ENCODE results near the gene RAB11FIP4. TPM values are rescaled to one million over a fixed set of nuclear protein-coding genes. Genes with fewer than 3 reads are reported as not detected.
A peak's percentile ranks its signal among the peaks of the same experiment; 100 is the strongest.

Gene RAB11FIP4
- total and polyA plus RNA-seq, 2 of the 13 experiments (the other 11 are each of a cell fraction or from before 2014, with no cell fraction given) = 28.0 to 89.3 TPM

DNA sequence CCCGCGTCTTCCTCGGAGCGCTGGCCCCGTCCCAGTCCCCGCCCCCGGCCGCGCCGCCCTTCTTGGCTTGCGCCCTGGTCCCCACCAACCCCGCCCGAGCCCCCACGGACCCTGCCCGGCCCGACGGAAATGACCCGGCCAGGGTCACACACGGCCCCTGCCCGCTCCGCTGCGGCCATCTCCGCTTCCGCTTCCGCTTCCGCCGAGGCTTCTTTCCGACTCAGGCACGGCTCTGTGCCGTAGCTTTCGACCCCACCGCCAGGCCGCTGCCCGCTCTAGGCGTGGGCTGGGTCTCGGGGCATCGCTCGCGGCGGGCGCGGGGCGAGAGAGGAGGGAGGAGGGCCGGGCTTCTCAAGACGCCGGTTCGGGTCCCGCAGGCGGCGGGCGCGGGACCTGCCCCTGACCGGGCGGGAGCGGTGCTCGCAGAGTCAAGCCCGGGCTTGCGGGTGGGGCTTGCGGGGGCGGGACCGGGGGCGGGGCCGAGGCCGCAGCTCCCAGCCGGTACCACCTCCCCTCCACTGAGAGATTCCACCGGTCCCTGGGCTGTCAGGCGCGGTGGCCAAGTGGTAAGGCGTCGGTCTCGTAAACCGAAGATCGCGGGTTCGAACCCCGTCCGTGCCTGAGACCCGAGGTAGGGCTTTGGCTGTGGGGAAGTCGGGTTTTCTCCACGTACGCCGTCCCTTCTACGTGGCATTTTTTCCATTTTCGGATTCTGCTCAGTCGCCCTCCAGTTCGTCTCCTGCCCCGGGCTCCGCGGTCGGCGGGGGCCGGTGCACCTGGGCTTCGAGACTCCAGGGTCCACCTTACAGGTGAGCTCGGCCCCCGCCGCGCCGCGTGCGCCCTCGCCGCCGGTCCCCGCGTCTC lies 158.3 kb downstream of the RAB11FIP4 start (continued):
- TF ChIP-seq, protein P1, sequence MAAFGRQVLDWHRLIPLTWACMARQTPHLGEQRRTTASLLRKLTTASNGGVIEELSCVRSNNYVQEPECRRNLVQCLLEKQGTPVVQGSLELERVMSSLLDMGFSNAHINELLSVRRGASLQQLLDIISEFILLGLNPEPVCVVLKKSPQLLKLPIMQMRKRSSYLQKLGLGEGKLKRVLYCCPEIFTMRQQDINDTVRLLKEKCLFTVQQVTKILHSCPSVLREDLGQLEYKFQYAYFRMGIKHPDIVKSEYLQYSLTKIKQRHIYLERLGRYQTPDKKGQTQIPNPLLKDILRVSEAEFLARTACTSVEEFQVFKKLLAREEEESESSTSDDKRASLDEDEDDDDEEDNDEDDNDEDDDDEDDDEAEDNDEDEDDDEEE (CRISPR knock-in tag; IDR thresholded peaks at IDR 0.05) = no peak
- TF ChIP-seq ZNF337 (CRISPR knock-in tag; IDR thresholded peaks at IDR 0.05; ENCODE audit: borderline replicate concordance, low read depth) (no peak), CBX1 (IDR thresholded peaks at IDR 0.05; ENCODE audit: low read depth) (no peak), ARID2 (CRISPR knock-in tag; IDR thresholded peaks at IDR 0.05; ENCODE audit: borderline replicate concordance) (peak; percentile 43; the same call in 1 of the 2 replicates), ZNF136 (CRISPR knock-in tag; IDR thresholded peaks at IDR 0.05; ENCODE audit: low read depth) (no peak), ZNF432 (CRISPR knock-in tag; IDR thresholded peaks at IDR 0.05; ENCODE audit: borderline replicate concordance) (no peak), EZH2 (conservative IDR thresholded peaks at IDR 0.05; ENCODE audit: low read depth, low read length) (no peak), JDP2 (CRISPR knock-in tag; IDR thresholded peaks at IDR 0.05; ENCODE audit: borderline replicate concordance) (no peak), ZNF839 (CRISPR knock-in tag; IDR thresholded peaks at IDR 0.05; ENCODE audit: borderline replicate concordance) (0 out of 2 replicates have a peak, but pooled peaks have one; percentile 43), PRMT3 (CRISPR knock-in tag; IDR thresholded peaks at IDR 0.05; ENCODE audit: borderline replicate concordance, low read depth) (no peak), TCF12 (IDR thresholded peaks at IDR 0.05) (no peak), TCF12 (CRISPR knock-in tag; IDR thresholded peaks at IDR 0.05) (peak; percentile 70)
- TF ChIP-seq, protein P2, sequence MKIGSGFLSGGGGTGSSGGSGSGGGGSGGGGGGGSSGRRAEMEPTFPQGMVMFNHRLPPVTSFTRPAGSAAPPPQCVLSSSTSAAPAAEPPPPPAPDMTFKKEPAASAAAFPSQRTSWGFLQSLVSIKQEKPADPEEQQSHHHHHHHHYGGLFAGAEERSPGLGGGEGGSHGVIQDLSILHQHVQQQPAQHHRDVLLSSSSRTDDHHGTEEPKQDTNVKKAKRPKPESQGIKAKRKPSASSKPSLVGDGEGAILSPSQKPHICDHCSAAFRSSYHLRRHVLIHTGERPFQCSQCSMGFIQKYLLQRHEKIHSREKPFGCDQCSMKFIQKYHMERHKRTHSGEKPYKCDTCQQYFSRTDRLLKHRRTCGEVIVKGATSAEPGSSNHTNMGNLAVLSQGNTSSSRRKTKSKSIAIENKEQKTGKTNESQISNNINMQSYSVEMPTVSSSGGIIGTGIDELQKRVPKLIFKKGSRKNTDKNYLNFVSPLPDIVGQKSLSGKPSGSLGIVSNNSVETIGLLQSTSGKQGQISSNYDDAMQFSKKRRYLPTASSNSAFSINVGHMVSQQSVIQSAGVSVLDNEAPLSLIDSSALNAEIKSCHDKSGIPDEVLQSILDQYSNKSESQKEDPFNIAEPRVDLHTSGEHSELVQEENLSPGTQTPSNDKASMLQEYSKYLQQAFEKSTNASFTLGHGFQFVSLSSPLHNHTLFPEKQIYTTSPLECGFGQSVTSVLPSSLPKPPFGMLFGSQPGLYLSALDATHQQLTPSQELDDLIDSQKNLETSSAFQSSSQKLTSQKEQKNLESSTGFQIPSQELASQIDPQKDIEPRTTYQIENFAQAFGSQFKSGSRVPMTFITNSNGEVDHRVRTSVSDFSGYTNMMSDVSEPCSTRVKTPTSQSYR (CRISPR knock-in tag; IDR thresholded peaks at IDR 0.05; ENCODE audit: borderline replicate concordance) = no peak
- TF ChIP-seq, protein P3, sequence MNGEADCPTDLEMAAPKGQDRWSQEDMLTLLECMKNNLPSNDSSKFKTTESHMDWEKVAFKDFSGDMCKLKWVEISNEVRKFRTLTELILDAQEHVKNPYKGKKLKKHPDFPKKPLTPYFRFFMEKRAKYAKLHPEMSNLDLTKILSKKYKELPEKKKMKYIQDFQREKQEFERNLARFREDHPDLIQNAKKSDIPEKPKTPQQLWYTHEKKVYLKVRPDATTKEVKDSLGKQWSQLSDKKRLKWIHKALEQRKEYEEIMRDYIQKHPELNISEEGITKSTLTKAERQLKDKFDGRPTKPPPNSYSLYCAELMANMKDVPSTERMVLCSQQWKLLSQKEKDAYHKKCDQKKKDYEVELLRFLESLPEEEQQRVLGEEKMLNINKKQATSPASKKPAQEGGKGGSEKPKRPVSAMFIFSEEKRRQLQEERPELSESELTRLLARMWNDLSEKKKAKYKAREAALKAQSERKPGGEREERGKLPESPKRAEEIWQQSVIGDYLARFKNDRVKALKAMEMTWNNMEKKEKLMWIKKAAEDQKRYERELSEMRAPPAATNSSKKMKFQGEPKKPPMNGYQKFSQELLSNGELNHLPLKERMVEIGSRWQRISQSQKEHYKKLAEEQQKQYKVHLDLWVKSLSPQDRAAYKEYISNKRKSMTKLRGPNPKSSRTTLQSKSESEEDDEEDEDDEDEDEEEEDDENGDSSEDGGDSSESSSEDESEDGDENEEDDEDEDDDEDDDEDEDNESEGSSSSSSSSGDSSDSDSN (CRISPR knock-in tag; IDR thresholded peaks at IDR 0.05) = peak; percentile 89
- TF ChIP-seq, protein P4, sequence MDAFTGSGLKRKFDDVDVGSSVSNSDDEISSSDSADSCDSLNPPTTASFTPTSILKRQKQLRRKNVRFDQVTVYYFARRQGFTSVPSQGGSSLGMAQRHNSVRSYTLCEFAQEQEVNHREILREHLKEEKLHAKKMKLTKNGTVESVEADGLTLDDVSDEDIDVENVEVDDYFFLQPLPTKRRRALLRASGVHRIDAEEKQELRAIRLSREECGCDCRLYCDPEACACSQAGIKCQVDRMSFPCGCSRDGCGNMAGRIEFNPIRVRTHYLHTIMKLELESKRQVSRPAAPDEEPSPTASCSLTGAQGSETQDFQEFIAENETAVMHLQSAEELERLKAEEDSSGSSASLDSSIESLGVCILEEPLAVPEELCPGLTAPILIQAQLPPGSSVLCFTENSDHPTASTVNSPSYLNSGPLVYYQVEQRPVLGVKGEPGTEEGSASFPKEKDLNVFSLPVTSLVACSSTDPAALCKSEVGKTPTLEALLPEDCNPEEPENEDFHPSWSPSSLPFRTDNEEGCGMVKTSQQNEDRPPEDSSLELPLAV (CRISPR knock-in tag; conservative IDR thresholded peaks at IDR 0.05; ENCODE audit: low read depth) = no peak
- TF ChIP-seq, protein P5, sequence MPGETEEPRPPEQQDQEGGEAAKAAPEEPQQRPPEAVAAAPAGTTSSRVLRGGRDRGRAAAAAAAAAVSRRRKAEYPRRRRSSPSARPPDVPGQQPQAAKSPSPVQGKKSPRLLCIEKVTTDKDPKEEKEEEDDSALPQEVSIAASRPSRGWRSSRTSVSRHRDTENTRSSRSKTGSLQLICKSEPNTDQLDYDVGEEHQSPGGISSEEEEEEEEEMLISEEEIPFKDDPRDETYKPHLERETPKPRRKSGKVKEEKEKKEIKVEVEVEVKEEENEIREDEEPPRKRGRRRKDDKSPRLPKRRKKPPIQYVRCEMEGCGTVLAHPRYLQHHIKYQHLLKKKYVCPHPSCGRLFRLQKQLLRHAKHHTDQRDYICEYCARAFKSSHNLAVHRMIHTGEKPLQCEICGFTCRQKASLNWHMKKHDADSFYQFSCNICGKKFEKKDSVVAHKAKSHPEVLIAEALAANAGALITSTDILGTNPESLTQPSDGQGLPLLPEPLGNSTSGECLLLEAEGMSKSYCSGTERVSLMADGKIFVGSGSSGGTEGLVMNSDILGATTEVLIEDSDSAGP (CRISPR knock-in tag; IDR thresholded peaks at IDR 0.05; ENCODE audit: borderline replicate concordance) = peak; percentile 87; the same call in 1 of the 2 replicates

Measured in HepG2 (cell line).